ENCODE results near the gene RAPGEF4. TPM values are rescaled to one million over a fixed set of nuclear protein-coding genes. Genes with fewer than 3 reads are reported as not detected.

RAPGEF4 gene
- total and polyA plus RNA-seq, 9 of the 15 experiments (the other 6 are each of a cell fraction or from before 2014, with no cell fraction given) = 0.04 to 0.33 (median 0.13) TPM; not detected in 6

GRCh38 chr2:172709566-172710291, 25.9 kb upstream of the RAPGEF4 start:
- intact Hi-C loops (cut with micrococcal nuclease) (loop anchor here (5.0 kb wide), 2 partner anchors 223 to 227 kb away; no protein-coding TSS in a partner anchor), in situ Hi-C loops (cut with MboI) (no loop called here)
- POLR2A ChIA-PET = no interaction called here
- H3K4me3 ChIP-seq = no peak overlapping the region
- TF ChIP-seq POLR2G (IDR thresholded peaks at IDR 0.05; ENCODE audit: low read depth, low read length) = no peak
- no peaks in the 10 kb centered on the region for H3K9me1 ChIP-seq (ENCODE audit: control insufficient read depth, insufficient read depth, low read length)
- no TSS peak for BruUV-seq (replicated peaks)
- H3K9ac ChIP-seq (ENCODE audit: insufficient read depth in 1 of 2, low read depth in 2 of 2, low read length in 2 of 2) = no peak overlapping the region
- ATAC-seq = no peak
- CTCF ChIA-PET (ENCODE audit: low intra/inter-chr PET ratio) = interaction anchor here (1.2 to 1.4 kb wide), 2 partner anchors 242 to 1006 kb away, joined by 3 to 5 read pairs; no protein-coding TSS in a partner anchor
- H3K27ac ChIP-seq (ENCODE audit: extremely low read depth, low read depth, low read length) = no peak overlapping the region
- no peaks in the 10 kb centered on the region for H3K36me3 ChIP-seq (ENCODE audit: control insufficient read depth, insufficient read depth, low read length)
- 2% methylated on average over 11 of the region's 11 CpGs for WGBS (ENCODE audit: insufficient coverage, low coverage, missing lambda C conversion rate)
- no peak for FAIRE-seq
- H4K20me1 ChIP-seq (replicated peaks; ENCODE audit: control insufficient read depth, insufficient read depth, low read length) = no peaks in the 10 kb centered on the region
- no peak overlapping the region for H2AFZ ChIP-seq (ENCODE audit: low read depth, low read length)
- H3K4me1 ChIP-seq (replicated peaks in 1 of 2; ENCODE audit: control insufficient read depth in 2 of 2, insufficient read depth in 2 of 2, low read length in 2 of 2) = peaks cover 0 to 3% of the 10 kb centered on the region in 2 experiments; a peak in 1 of 5 replicates
- peaks cover 0 to 26% of the 10 kb centered on the region in 2 experiments; a peak in 2 of 5 replicates for H3K27me3 ChIP-seq (ENCODE audit: control insufficient read depth in 2 of 2, insufficient read depth in 2 of 2, low read length in 2 of 2)
- no peak overlapping the region for H3K4me2 ChIP-seq (ENCODE audit: insufficient read depth, low read length)
- DNase-seq (ENCODE audit: extremely low read depth in 1 of 4, low spot score in 3 of 4) = no peak
- H3K79me2 ChIP-seq (ENCODE audit: control insufficient read depth, insufficient read depth, low read length) = no peaks in the 10 kb centered on the region
- no peaks in the 10 kb centered on the region for H3K9me3 ChIP-seq (replicated peaks; ENCODE audit: control insufficient read depth, insufficient read depth, low read depth, low read length)

DNA sequence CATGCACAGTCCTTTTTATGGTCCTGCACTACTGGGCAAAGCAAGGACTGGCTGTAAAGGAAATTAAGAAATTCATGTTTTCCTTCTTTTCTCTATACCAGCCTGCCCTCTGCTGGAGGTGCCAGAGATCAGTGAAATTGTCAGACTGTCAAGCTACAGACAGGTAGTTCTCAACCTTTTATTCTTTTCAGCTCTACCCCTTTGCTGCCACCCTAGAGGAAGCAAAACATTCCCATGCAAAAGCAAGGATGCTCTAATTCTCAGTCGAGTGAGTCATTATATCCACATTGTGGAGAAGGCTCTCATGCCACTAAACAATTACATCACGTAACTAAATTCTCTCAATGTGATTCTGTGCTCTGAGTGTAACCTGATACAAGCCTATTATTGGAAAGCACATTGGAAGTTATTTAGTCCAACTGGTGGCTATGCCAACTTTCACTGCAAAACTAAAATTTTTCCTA, 25.0 kb upstream of the RAPGEF4 start:
- no peak overlapping the region for H3K27ac ChIP-seq (ENCODE audit: extremely low read depth, low read depth, low read length)
- BruUV-seq (replicated peaks) = no TSS peak
- 0 out of 2 replicates have a peak, but pooled peaks have one; percentile 29 for TF ChIP-seq SMC3 (conservative IDR thresholded peaks at IDR 0.05; ENCODE audit: insufficient read depth, low read depth, low read length)
- TF ChIP-seq, protein P1, sequence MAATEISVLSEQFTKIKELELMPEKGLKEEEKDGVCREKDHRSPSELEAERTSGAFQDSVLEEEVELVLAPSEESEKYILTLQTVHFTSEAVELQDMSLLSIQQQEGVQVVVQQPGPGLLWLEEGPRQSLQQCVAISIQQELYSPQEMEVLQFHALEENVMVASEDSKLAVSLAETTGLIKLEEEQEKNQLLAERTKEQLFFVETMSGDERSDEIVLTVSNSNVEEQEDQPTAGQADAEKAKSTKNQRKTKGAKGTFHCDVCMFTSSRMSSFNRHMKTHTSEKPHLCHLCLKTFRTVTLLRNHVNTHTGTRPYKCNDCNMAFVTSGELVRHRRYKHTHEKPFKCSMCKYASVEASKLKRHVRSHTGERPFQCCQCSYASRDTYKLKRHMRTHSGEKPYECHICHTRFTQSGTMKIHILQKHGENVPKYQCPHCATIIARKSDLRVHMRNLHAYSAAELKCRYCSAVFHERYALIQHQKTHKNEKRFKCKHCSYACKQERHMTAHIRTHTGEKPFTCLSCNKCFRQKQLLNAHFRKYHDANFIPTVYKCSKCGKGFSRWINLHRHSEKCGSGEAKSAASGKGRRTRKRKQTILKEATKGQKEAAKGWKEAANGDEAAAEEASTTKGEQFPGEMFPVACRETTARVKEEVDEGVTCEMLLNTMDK (IDR thresholded peaks at IDR 0.05; ENCODE audit: borderline replicate concordance, insufficient read depth, low read depth, low read length, poor library complexity, severe bottlenecking) = peak; percentile 27
- TF ChIP-seq HDGF (IDR thresholded peaks at IDR 0.05) = no peak
- TF ChIP-seq RAD21 (CRISPR knock-in tag; conservative IDR thresholded peaks at IDR 0.05 in 1 of 2, IDR thresholded peaks at IDR 0.05 in 1 of 2) = peak; percentile 48 to 69
- TF ChIP-seq PTBP1 (IDR thresholded peaks at IDR 0.05; ENCODE audit: low read depth, low read length) = no peak
- TF ChIP-seq, protein P2, sequence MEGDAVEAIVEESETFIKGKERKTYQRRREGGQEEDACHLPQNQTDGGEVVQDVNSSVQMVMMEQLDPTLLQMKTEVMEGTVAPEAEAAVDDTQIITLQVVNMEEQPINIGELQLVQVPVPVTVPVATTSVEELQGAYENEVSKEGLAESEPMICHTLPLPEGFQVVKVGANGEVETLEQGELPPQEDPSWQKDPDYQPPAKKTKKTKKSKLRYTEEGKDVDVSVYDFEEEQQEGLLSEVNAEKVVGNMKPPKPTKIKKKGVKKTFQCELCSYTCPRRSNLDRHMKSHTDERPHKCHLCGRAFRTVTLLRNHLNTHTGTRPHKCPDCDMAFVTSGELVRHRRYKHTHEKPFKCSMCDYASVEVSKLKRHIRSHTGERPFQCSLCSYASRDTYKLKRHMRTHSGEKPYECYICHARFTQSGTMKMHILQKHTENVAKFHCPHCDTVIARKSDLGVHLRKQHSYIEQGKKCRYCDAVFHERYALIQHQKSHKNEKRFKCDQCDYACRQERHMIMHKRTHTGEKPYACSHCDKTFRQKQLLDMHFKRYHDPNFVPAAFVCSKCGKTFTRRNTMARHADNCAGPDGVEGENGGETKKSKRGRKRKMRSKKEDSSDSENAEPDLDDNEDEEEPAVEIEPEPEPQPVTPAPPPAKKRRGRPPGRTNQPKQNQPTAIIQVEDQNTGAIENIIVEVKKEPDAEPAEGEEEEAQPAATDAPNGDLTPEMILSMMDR (IDR thresholded peaks at IDR 0.05 in 2 of 3, conservative IDR thresholded peaks at IDR 0.05 in 1 of 3; ENCODE audit: insufficient read depth in 2 of 3, low read depth in 1 of 3, low read length in 3 of 3) = peak; percentile 56 to 74 (median 62)
- TF ChIP-seq ZNF23 (CRISPR knock-in tag; IDR thresholded peaks at IDR 0.05) = no peak
- H3K4me1 ChIP-seq (replicated peaks in 1 of 2; ENCODE audit: control insufficient read depth in 2 of 2, insufficient read depth in 2 of 2, low read length in 2 of 2) = peaks cover 0 to 3% of the 10 kb centered on the region in 2 experiments; a peak in 1 of 5 replicates
- no peaks in the 10 kb centered on the region for H3K36me3 ChIP-seq (ENCODE audit: control insufficient read depth, insufficient read depth, low read length)
- DNase-seq (ENCODE audit: extremely low read depth in 1 of 4, low spot score in 3 of 4) = peak in 3 of 4 experiments; percentile 14 to 37 (median 34)
- in situ Hi-C loops (cut with MboI) (no loop called here), intact Hi-C loops (cut with micrococcal nuclease) (loop anchor here (5.0 kb wide), 1 partner anchor 228 kb away; no protein-coding TSS in a partner anchor)
- no peaks in the 10 kb centered on the region for H4K20me1 ChIP-seq (replicated peaks; ENCODE audit: control insufficient read depth, insufficient read depth, low read length)
- no peak overlapping the region for H2AFZ ChIP-seq (ENCODE audit: low read depth, low read length)
- 0% methylated on average over 2 of the region's 2 CpGs for WGBS (ENCODE audit: insufficient coverage, low coverage, missing lambda C conversion rate)
- ChIA-PET POLR2A (no interaction called here), CTCF (ENCODE audit: low intra/inter-chr PET ratio) (interaction anchor here (1.2 to 1.4 kb wide), 2 partner anchors 243 to 1007 kb away, joined by 3 to 5 read pairs; no protein-coding TSS in a partner anchor)
- H3K9me3 ChIP-seq (replicated peaks; ENCODE audit: control insufficient read depth, insufficient read depth, low read depth, low read length) = no peaks in the 10 kb centered on the region
- peaks cover 0 to 26% of the 10 kb centered on the region in 2 experiments; a peak in 2 of 5 replicates for H3K27me3 ChIP-seq (ENCODE audit: control insufficient read depth in 2 of 2, insufficient read depth in 2 of 2, low read length in 2 of 2)
- H3K9me1 ChIP-seq (ENCODE audit: control insufficient read depth, insufficient read depth, low read length) = no peaks in the 10 kb centered on the region
- H3K4me2 ChIP-seq (ENCODE audit: insufficient read depth, low read length) = no peak overlapping the region
- H3K9ac ChIP-seq (ENCODE audit: insufficient read depth in 1 of 2, low read depth in 2 of 2, low read length in 2 of 2) = no peak overlapping the region
- no peak overlapping the region for H3K4me3 ChIP-seq
- ATAC-seq = peak; percentile 67; the same call in 2 of the 3 replicates
- H3K79me2 ChIP-seq (ENCODE audit: control insufficient read depth, insufficient read depth, low read length) = no peaks in the 10 kb centered on the region
- FAIRE-seq = peak; percentile 77

Data from K562 (cell line).